Measurements from ENCODE around the gene CRACR2B.
A peak's percentile ranks its signal among the peaks of the same experiment; 100 is the strongest.

Gene CRACR2B

DNA sequence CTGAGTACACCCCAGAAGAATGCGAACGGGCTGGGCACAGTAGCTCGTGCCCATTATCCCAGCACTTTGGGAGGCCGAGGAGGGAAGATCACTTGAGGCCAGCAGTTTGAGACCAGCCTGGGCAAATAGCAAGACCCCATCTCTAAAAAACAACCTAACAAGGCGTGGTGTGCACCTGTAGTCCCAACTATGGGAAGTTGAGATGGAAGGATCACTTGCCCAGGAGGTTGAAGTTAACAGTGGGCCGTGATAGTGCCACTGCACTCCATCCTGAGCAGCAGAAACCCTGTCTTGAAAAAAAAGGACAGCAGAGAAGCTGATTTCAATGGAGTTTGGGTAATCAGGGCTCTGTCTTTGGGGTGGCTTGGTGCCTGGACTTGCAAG is 14.7 kb upstream of the CRACR2B start:
- TF ChIP-seq SPI1 (IDR thresholded peaks at IDR 0.05; ENCODE audit: borderline replicate concordance, low read depth) (no peak), POLR2AphosphoS5 (IDR thresholded peaks at IDR 0.05; ENCODE audit: low read depth) (no peak)
- TF ChIP-seq, protein P1, sequence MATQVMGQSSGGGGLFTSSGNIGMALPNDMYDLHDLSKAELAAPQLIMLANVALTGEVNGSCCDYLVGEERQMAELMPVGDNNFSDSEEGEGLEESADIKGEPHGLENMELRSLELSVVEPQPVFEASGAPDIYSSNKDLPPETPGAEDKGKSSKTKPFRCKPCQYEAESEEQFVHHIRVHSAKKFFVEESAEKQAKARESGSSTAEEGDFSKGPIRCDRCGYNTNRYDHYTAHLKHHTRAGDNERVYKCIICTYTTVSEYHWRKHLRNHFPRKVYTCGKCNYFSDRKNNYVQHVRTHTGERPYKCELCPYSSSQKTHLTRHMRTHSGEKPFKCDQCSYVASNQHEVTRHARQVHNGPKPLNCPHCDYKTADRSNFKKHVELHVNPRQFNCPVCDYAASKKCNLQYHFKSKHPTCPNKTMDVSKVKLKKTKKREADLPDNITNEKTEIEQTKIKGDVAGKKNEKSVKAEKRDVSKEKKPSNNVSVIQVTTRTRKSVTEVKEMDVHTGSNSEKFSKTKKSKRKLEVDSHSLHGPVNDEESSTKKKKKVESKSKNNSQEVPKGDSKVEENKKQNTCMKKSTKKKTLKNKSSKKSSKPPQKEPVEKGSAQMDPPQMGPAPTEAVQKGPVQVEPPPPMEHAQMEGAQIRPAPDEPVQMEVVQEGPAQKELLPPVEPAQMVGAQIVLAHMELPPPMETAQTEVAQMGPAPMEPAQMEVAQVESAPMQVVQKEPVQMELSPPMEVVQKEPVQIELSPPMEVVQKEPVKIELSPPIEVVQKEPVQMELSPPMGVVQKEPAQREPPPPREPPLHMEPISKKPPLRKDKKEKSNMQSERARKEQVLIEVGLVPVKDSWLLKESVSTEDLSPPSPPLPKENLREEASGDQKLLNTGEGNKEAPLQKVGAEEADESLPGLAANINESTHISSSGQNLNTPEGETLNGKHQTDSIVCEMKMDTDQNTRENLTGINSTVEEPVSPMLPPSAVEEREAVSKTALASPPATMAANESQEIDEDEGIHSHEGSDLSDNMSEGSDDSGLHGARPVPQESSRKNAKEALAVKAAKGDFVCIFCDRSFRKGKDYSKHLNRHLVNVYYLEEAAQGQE (IDR thresholded peaks at IDR 0.05; ENCODE audit: insufficient replicate concordance, low read depth): no peak
- no peak for DNase-seq (ENCODE audit: low read depth in 1 of 2, low spot score in 1 of 2)
- Histone ChIP-seq H3K4me3 (replicated peaks; ENCODE audit: insufficient read depth, low read length) (no peak overlapping the region), H3K27me3 (ENCODE audit: insufficient read depth, poor library complexity, severe bottlenecking) (no peaks in the 10 kb centered on the region), H3K27ac (replicated peaks) (no peak overlapping the region)

DNA sequence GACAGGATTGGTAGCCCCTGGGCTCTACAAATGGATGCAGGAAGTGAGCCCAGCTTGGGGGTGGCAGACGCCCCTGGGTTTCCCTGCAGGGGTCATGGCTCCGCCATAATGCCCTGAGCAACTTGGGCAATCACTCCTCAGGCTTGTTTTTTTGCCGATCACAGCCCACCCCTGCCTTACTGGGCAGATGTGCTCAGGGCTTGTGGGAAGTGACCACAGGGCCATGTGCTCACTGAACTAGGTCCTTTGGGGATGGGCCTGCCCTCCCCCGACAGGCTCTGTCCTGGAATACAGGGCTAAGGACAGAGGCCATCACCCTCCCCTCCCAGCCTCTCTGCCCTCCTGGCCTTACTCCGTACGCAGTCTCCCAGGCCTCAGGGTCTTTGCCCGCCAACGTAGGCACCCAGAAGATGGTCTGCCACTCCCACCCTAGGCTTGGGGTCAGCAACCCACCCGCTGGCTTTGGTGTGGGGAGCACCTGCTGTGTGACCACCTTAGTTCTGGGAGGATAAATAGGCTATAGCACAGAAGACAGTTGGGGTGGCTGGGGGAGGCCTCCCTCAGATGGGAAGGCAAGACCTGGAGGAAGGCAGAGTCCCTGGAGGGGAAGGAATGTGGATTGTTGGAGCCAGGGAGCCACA is 14.1 kb upstream of the CRACR2B start:
- H3K27ac ChIP-seq (replicated peaks): 0 out of 2 replicates have a peak overlapping the region, but pooled peaks have one; percentile 23
- no peak for DNase-seq (ENCODE audit: low read depth in 1 of 2, low spot score in 1 of 2)
- H3K27me3 ChIP-seq (ENCODE audit: insufficient read depth, poor library complexity, severe bottlenecking): no peaks in the 10 kb centered on the region
- no peak for TF ChIP-seq SPI1 (IDR thresholded peaks at IDR 0.05; ENCODE audit: borderline replicate concordance, low read depth)
- peak; percentile 79 for TF ChIP-seq POLR2AphosphoS5 (IDR thresholded peaks at IDR 0.05; ENCODE audit: low read depth)
- TF ChIP-seq, protein P1 (IDR thresholded peaks at IDR 0.05; ENCODE audit: insufficient replicate concordance, low read depth): no peak
- H3K4me3 ChIP-seq (replicated peaks; ENCODE audit: insufficient read depth, low read length): no peak overlapping the region

DNA sequence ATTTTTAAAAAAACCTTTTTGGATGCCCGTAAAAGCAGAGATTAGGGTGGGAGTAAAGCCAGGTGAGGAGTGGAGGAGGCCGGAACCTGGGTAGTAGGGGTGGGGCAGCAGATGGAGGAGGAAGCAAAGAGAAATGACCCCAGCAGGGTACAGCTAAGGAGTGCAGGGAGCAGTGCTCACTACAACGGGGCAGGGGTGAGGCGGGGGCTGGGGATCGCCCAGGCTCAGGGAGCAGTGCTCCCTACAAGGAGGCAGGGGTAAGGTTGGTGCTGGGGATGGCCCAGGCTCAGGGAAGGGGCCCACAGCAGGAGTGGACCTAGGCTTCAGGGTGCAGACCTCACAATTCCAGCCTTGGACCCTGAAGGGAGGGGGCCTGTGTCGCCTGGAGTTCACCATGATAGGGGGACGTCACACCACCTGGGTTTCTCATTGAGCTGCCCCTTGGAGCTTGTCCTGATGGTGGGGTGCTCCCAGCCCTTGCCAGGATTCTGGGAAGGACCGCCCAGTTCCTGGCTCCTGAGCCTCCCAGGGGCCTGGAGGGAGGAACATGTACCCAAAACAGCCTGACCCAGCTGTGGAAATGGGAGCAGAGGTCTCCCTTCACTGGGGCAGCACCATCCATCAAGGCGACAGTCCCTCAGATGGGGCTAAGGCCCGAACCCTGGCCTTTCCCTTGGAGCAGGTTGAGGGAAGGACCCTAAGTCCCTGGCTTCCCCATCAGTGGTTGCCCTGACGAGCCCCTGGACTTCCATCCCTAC is 11.9 kb upstream of the CRACR2B start:
- no peak for TF ChIP-seq SPI1 (IDR thresholded peaks at IDR 0.05; ENCODE audit: borderline replicate concordance, low read depth)
- TF ChIP-seq, protein P2, sequence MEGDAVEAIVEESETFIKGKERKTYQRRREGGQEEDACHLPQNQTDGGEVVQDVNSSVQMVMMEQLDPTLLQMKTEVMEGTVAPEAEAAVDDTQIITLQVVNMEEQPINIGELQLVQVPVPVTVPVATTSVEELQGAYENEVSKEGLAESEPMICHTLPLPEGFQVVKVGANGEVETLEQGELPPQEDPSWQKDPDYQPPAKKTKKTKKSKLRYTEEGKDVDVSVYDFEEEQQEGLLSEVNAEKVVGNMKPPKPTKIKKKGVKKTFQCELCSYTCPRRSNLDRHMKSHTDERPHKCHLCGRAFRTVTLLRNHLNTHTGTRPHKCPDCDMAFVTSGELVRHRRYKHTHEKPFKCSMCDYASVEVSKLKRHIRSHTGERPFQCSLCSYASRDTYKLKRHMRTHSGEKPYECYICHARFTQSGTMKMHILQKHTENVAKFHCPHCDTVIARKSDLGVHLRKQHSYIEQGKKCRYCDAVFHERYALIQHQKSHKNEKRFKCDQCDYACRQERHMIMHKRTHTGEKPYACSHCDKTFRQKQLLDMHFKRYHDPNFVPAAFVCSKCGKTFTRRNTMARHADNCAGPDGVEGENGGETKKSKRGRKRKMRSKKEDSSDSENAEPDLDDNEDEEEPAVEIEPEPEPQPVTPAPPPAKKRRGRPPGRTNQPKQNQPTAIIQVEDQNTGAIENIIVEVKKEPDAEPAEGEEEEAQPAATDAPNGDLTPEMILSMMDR (IDR thresholded peaks at IDR 0.05; ENCODE audit: insufficient read depth, low read length): no peak
- TF ChIP-seq POLR2AphosphoS5 (IDR thresholded peaks at IDR 0.05; ENCODE audit: low read depth): no peak
- TF ChIP-seq GABPA (IDR thresholded peaks at IDR 0.05; ENCODE audit: low read depth): no peak
- TF ChIP-seq, protein P1 (IDR thresholded peaks at IDR 0.05; ENCODE audit: insufficient replicate concordance, low read depth): no peak
- no peaks in the 10 kb centered on the region for H3K27me3 ChIP-seq (ENCODE audit: insufficient read depth, poor library complexity, severe bottlenecking)
- no peak overlapping the region for H3K27ac ChIP-seq (replicated peaks)
- no peak overlapping the region for H3K4me3 ChIP-seq (replicated peaks; ENCODE audit: insufficient read depth, low read length)
- no peak for DNase-seq (ENCODE audit: low read depth in 1 of 2, low spot score in 1 of 2)

DNA sequence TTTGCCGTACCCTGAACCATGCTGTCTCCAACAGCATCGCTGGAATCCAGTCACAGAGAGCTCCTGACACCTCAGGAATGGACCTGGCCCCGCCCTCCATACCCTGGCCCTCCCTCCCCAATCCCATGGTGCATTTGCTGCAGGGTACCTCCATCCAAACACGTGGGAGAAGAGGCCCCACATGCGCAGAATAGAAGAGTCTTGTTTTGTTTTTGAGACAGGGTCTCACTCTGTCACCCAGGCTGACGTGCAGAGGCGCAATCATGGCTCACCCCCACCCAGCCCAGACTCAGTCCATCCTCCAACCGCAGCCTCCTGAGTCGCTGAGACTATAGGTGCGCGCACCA is 11.3 kb upstream of the CRACR2B start:
- no peak for TF ChIP-seq GABPA (IDR thresholded peaks at IDR 0.05; ENCODE audit: low read depth)
- TF ChIP-seq, protein P1 (IDR thresholded peaks at IDR 0.05; ENCODE audit: insufficient replicate concordance, low read depth): no peak
- no peak for TF ChIP-seq SPI1 (IDR thresholded peaks at IDR 0.05; ENCODE audit: borderline replicate concordance, low read depth)
- TF ChIP-seq, protein P2 (IDR thresholded peaks at IDR 0.05; ENCODE audit: insufficient read depth, low read length): no peak
- TF ChIP-seq POLR2AphosphoS5 (IDR thresholded peaks at IDR 0.05; ENCODE audit: low read depth): no peak
- no peak for DNase-seq (ENCODE audit: low read depth in 1 of 2, low spot score in 1 of 2)

More for the DNA sequence above, 11.3 kb upstream of the CRACR2B start:
- Histone ChIP-seq H3K4me3 (replicated peaks; ENCODE audit: insufficient read depth, low read length) (no peak overlapping the region), H3K27me3 (ENCODE audit: insufficient read depth, poor library complexity, severe bottlenecking) (no peaks in the 10 kb centered on the region), H3K27ac (replicated peaks) (no peak overlapping the region)
